ENCODE measurements around the gene RPS2.

- TF ChIP-seq POLR2A (IDR thresholded peaks at IDR 0.05; ENCODE audit: low read length) = no peak
- no peak for TF ChIP-seq GATA1 (IDR thresholded peaks at IDR 0.05; ENCODE audit: low read depth, low read length)
Observed at GRCh38 chr16:1929578-1930337, 34.9 kb downstream of the RPS2 start.

All from erythroblast (primary cell).